GM23338 (cell line): ENCODE results near the gene SNAPC4. TPM values are rescaled to one million over a fixed set of nuclear protein-coding genes. Genes with fewer than 3 reads are reported as not detected.

Experiments used
- ATAC-seq: fragments of 200-7000 bp; cut with Tn5 transposase; 3 replicates; pipeline ENCODE4 v1.9.1; 2020
- DNase-seq: peaks from one replicate; pipeline ENCODE4 v3.0.0-alpha.2; 2015; ENCODE audit warnings: low spot score
- H2AFZ ChIP-seq: fragments of 200-600 bp; sonication (generic); 2 replicates; pipeline ENCODE4 v1.8.0; 2016; ENCODE audit warnings: antibody characterized with exemption, mild to moderate bottlenecking, moderate library complexity
- H3F3A ChIP-seq: fragments of 200-600 bp; sonication (generic); replicated peaks from 2 replicates; pipeline ENCODE4 v1.8.0; 2017; ENCODE audit warnings: antibody characterized with exemption, mixed run types, low read depth
- H3K27ac ChIP-seq: fragments of 200-600 bp; sonication (generic); 2 replicates; pipeline ENCODE4 v1.6.1; 2016; ENCODE audit warnings: low read depth
- H3K27me3 ChIP-seq: fragments of 200-600 bp; sonication (generic); 2 replicates; pipeline ENCODE4 v1.8.0; 2016; ENCODE audit warnings: mild to moderate bottlenecking, mixed run types, moderate library complexity; ENCODE audit not compliant: insufficient read depth
- H3K36me3 ChIP-seq: fragments of 200-600 bp; sonication (generic); 2 replicates; pipeline ENCODE4 v1.8.0; 2016; ENCODE audit warnings: mild to moderate bottlenecking; ENCODE audit not compliant: insufficient read depth
- H3K4me1 ChIP-seq: fragments of 200-600 bp; sonication (generic); 2 replicates; pipeline ENCODE4 v1.8.0; 2016; ENCODE audit warnings: mild to moderate bottlenecking, moderate library complexity; ENCODE audit not compliant: insufficient read depth
- H3K4me2 ChIP-seq: fragments of 200-600 bp; sonication (generic); 2 replicates; pipeline ENCODE4 v1.7.1; 2017; ENCODE audit warnings: mixed run types
- H3K4me3 ChIP-seq: fragments of 200-600 bp; sonication (generic); 2 replicates; pipeline ENCODE4 v1.6.1; 2016; ENCODE audit warnings: mixed run types
- H3K79me2 ChIP-seq: fragments of 200-600 bp; sonication (generic); replicated peaks from 2 replicates; pipeline ENCODE4 v1.8.0; 2017; ENCODE audit warnings: mild to moderate bottlenecking; ENCODE audit not compliant: insufficient read depth
- H3K9me2 ChIP-seq: fragments of 200-600 bp; sonication (generic); 2 replicates; pipeline ENCODE4 v1.8.0; 2017; ENCODE audit not compliant: insufficient read depth
- H4K20me1 ChIP-seq: fragments of 200-600 bp; sonication (generic); replicated peaks from 2 replicates; pipeline ENCODE4 v1.8.0; 2017; ENCODE audit warnings: mild to moderate bottlenecking; ENCODE audit not compliant: insufficient read depth
- H3K27ac Mint-ChIP-seq: 2 replicates; pipeline ENCODE4 v1.8.0; 2020; ENCODE audit warnings: inconsistent platforms, mild to moderate bottlenecking, moderate library complexity, mixed read lengths
- H3K27me3 Mint-ChIP-seq: 3 replicates; pipeline ENCODE4 v1.8.0; 2022; ENCODE audit warnings: low read depth, mild to moderate bottlenecking, moderate library complexity, mixed read lengths, inconsistent platforms; ENCODE audit not compliant: insufficient read depth, poor library complexity
- H3K36me3 Mint-ChIP-seq: 3 replicates; pipeline ENCODE4 v1.8.0; 2021; ENCODE audit warnings: low read depth, mild to moderate bottlenecking, inconsistent platforms, moderate library complexity, mixed read lengths
- H3K4me1 Mint-ChIP-seq: 3 replicates; pipeline ENCODE4 v1.8.0; 2020; ENCODE audit warnings: mild to moderate bottlenecking, inconsistent platforms, mixed read lengths
- H3K4me3 Mint-ChIP-seq: 3 replicates; pipeline ENCODE4 v1.8.0; 2021; ENCODE audit warnings: moderate library complexity, mild to moderate bottlenecking, inconsistent platforms, mixed read lengths
- H3K9me3 Mint-ChIP-seq: 3 replicates; pipeline ENCODE4 v1.8.0; 2020; ENCODE audit warnings: moderate library complexity, mild to moderate bottlenecking, inconsistent platforms, mixed read lengths
- CREB1 ChIP-seq: fragments of 250-450 bp; sonication (Bioruptor Pico); IDR thresholded peaks from 2 replicates; pipeline ENCODE4 v1.5.0; 2020; ENCODE audit warnings: low read depth, mild to moderate bottlenecking, moderate library complexity
- EZH2 ChIP-seq: fragments of 200-600 bp; sonication (generic); IDR thresholded peaks from one replicate; pipeline ENCODE4 v1.8.0; 2017; ENCODE audit warnings: antibody characterized with exemption, mild to moderate bottlenecking, low read depth; ENCODE audit not compliant: unreplicated experiment
- EZH2phosphoT487 ChIP-seq: fragments of 200-600 bp; sonication (generic); IDR thresholded peaks from one replicate; pipeline ENCODE4 v1.8.1; 2018; ENCODE audit warnings: antibody characterized with exemption; ENCODE audit not compliant: unreplicated experiment
- JUNB ChIP-seq: IDR thresholded peaks from one replicate; pipeline ENCODE4 v1.6.1; 2016; ENCODE audit warnings: antibody characterized with exemption; ENCODE audit not compliant: unreplicated experiment
- NANOG ChIP-seq: IDR thresholded peaks from 2 replicates; pipeline ENCODE4 v1.6.1; 2016; ENCODE audit warnings: antibody characterized with exemption, borderline replicate concordance
- POLR2AphosphoS5 ChIP-seq: IDR thresholded peaks from 2 replicates; pipeline ENCODE4 v1.6.1; 2016; ENCODE audit warnings: antibody characterized with exemption, low read depth
- STAT1 ChIP-seq: IDR thresholded peaks from one replicate; pipeline ENCODE4 v1.6.1; 2016; ENCODE audit warnings: antibody characterized with exemption; ENCODE audit not compliant: unreplicated experiment
- polyA plus RNA-seq: library from polyadenylated mRNA; unstranded; fragments of >200 nt; fragmentation: Nextera tagmentation; extraction: Ambion mirVana; gene quantifications from 2 replicates; pipeline ENCODE4 v1.2.1, GENCODE V29; 2016
- total RNA-seq: library from RNA; depleted of rRNA; stranded (reverse); fragments of >200 nt; shearing (Covaris generic); gene quantifications from 2 replicates; pipeline ENCODE4 v1.2.3, GENCODE V29; 2014
- TF ChIP-seq, protein P1 (sequence below): fragments of 250-450 bp; sonication (Bioruptor Pico); IDR thresholded peaks from 2 replicates; pipeline ENCODE4 v1.5.0; 2020; ENCODE audit warnings: mild to moderate bottlenecking, moderate library complexity
- TF ChIP-seq, protein P2 (sequence below): IDR thresholded peaks from one replicate; pipeline ENCODE4 v1.6.1; 2018; ENCODE audit warnings: antibody characterized with exemption; ENCODE audit not compliant: unreplicated experiment

The SNAPC4 gene
- total and polyA plus RNA-seq, 2 experiments from 2014 or later = 8.8 to 22.7 TPM

DNA sequence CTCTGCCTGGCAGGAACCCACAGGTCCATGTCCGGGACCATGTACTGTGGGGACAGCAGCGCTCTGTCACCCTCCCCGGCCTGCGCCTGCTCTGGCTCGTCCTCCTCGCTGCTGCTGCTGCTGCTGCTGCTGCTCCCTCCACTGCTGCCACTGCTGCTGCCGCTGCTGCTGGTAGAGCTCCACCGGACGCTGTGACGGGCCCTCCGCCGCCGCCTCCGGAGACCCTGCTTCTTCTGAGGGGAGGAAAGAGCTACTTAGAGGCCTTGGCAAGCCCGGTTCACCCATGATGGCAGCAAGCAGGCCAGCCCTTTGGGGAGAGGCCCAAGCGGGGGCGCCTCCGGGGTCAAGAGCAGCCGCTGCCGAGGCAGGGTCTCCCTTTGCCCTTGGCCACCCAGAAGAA is 16.5 kb downstream of the SNAPC4 start:
- Histone ChIP-seq H3F3A (0 out of 2 replicates have a peak, but pooled peaks cover 3% of the 10 kb centered on the region), H3K4me3 (no peak overlapping the region), H2AFZ (no peak overlapping the region), H4K20me1 (peaks cover 8% of the 10 kb centered on the region; the same call in 1 of the 2 replicates), H3K4me2 (no peak overlapping the region), H3K4me1 (no peaks in the 10 kb centered on the region), H3K79me2 (no peaks in the 10 kb centered on the region), H3K9me2 (no peaks in the 10 kb centered on the region), H3K27ac (no peak overlapping the region), H3K27me3 (no peaks in the 10 kb centered on the region), H3K36me3 (peaks cover 22% of the 10 kb centered on the region; the same call in 1 of the 2 replicates)
- Mint-ChIP-seq H3K27me3 (peaks cover 1% of the 10 kb centered on the region), H3K36me3 (peaks cover 52% of the 10 kb centered on the region), H3K4me1 (no peaks in the 10 kb centered on the region), H3K4me3 (no peak overlapping the region), H3K27ac (no peak overlapping the region), H3K9me3 (no peaks in the 10 kb centered on the region)
- TF ChIP-seq, protein P1, sequence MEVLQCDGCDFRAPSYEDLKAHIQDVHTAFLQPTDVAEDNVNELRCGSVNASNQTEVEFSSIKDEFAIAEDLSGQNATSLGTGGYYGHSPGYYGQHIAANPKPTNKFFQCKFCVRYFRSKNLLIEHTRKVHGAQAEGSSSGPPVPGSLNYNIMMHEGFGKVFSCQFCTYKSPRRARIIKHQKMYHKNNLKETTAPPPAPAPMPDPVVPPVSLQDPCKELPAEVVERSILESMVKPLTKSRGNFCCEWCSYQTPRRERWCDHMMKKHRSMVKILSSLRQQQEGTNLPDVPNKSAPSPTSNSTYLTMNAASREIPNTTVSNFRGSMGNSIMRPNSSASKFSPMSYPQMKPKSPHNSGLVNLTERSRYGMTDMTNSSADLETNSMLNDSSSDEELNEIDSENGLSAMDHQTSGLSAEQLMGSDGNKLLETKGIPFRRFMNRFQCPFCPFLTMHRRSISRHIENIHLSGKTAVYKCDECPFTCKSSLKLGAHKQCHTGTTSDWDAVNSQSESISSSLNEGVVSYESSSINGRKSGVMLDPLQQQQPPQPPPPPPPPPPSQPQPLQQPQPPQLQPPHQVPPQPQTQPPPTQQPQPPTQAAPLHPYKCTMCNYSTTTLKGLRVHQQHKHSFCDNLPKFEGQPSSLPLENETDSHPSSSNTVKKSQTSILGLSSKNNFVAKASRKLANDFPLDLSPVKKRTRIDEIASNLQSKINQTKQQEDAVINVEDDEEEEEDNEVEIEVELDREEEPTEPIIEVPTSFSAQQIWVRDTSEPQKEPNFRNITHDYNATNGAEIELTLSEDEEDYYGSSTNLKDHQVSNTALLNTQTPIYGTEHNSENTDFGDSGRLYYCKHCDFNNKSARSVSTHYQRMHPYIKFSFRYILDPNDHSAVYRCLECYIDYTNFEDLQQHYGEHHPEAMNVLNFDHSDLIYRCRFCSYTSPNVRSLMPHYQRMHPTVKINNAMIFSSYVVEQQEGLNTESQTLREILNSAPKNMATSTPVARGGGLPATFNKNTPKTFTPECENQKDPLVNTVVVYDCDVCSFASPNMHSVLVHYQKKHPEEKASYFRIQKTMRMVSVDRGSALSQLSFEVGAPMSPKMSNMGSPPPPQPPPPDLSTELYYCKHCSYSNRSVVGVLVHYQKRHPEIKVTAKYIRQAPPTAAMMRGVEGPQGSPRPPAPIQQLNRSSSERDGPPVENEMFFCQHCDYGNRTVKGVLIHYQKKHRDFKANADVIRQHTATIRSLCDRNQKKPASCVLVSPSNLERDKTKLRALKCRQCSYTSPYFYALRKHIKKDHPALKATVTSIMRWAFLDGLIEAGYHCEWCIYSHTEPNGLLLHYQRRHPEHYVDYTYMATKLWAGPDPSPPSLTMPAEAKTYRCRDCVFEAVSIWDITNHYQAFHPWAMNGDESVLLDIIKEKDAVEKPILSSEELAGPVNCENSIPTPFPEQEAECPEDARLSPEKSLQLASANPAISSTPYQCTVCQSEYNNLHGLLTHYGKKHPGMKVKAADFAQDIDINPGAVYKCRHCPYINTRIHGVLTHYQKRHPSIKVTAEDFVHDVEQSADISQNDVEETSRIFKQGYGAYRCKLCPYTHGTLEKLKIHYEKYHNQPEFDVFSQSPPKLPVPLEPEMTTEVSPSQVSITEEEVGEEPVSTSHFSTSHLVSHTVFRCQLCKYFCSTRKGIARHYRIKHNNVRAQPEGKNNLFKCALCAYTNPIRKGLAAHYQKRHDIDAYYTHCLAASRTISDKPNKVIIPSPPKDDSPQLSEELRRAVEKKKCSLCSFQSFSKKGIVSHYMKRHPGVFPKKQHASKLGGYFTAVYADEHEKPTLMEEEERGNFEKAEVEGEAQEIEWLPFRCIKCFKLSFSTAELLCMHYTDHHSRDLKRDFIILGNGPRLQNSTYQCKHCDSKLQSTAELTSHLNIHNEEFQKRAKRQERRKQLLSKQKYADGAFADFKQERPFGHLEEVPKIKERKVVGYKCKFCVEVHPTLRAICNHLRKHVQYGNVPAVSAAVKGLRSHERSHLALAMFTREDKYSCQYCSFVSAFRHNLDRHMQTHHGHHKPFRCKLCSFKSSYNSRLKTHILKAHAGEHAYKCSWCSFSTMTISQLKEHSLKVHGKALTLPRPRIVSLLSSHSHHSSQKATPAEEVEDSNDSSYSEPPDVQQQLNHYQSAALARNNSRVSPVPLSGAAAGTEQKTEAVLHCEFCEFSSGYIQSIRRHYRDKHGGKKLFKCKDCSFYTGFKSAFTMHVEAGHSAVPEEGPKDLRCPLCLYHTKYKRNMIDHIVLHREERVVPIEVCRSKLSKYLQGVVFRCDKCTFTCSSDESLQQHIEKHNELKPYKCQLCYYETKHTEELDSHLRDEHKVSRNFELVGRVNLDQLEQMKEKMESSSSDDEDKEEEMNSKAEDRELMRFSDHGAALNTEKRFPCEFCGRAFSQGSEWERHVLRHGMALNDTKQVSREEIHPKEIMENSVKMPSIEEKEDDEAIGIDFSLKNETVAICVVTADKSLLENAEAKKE (CRISPR knock-in tag) = no peak
- TF ChIP-seq EZH2phosphoT487 = no peak
- no peak for TF ChIP-seq CREB1 (CRISPR knock-in tag)
- TF ChIP-seq POLR2AphosphoS5 = no peak
- no peak for TF ChIP-seq STAT1
- TF ChIP-seq, protein P2, sequence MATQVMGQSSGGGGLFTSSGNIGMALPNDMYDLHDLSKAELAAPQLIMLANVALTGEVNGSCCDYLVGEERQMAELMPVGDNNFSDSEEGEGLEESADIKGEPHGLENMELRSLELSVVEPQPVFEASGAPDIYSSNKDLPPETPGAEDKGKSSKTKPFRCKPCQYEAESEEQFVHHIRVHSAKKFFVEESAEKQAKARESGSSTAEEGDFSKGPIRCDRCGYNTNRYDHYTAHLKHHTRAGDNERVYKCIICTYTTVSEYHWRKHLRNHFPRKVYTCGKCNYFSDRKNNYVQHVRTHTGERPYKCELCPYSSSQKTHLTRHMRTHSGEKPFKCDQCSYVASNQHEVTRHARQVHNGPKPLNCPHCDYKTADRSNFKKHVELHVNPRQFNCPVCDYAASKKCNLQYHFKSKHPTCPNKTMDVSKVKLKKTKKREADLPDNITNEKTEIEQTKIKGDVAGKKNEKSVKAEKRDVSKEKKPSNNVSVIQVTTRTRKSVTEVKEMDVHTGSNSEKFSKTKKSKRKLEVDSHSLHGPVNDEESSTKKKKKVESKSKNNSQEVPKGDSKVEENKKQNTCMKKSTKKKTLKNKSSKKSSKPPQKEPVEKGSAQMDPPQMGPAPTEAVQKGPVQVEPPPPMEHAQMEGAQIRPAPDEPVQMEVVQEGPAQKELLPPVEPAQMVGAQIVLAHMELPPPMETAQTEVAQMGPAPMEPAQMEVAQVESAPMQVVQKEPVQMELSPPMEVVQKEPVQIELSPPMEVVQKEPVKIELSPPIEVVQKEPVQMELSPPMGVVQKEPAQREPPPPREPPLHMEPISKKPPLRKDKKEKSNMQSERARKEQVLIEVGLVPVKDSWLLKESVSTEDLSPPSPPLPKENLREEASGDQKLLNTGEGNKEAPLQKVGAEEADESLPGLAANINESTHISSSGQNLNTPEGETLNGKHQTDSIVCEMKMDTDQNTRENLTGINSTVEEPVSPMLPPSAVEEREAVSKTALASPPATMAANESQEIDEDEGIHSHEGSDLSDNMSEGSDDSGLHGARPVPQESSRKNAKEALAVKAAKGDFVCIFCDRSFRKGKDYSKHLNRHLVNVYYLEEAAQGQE = no peak
- no peak for TF ChIP-seq EZH2
- TF ChIP-seq NANOG = no peak
- TF ChIP-seq JUNB = no peak
- ATAC-seq (no peak), DNase-seq (no peak)
